SK-N-SH (cell line): Measurements from ENCODE around the gene PWWP2B. TPM values are rescaled to one million over a fixed set of nuclear protein-coding genes. Genes with fewer than 3 reads are reported as not detected.

Experiments
- CTCF ChIA-PET: fragments of 300-600, 350-600 bp; formaldehyde crosslinking; extraction: SDS; loops from one replicate; lab custom pipeline; 2021; lab: Yijun Ruan, JAX
- POLR2A ChIA-PET: fragments of 350-600 bp; sonication (Branson Sonifier 250); formaldehyde crosslinking; extraction: SDS; loops from one replicate; lab custom pipeline; 2020; ENCODE audit warnings: antibody characterized with exemption, inconsistent platforms; lab: Yijun Ruan, JAX
- DNase-seq: peaks from one replicate; pipeline ENCODE4 v3.0.0; 2012
- H2AFZ ChIP-seq: fragments of 200-600 bp; sonication (generic); 2 replicates; pipeline ENCODE4 v1.8.1; 2016; ENCODE audit warnings: antibody characterized with exemption, mild to moderate bottlenecking, low read depth
- H3F3A ChIP-seq: fragments of 200-600 bp; sonication (generic); replicated peaks from 2 replicates; pipeline ENCODE3; 2016; ENCODE audit warnings: antibody characterized with exemption, mild to moderate bottlenecking; ENCODE audit not compliant: insufficient read depth
- H3K27ac ChIP-seq, 2 experiments: fragments of 200-500 bp in 1 of 2; fragments of 200-600 bp in 1 of 2; sonication (Bioruptor generic) in 1 of 2; sonication (generic), shearing (Covaris generic) in 1 of 2; 2 replicates each; pipeline versions ENCODE4 v1.5.1 to v1.6.1; 2014 to 2016; ENCODE audit warnings: low read depth in 2 of 2, inconsistent platforms in 1 of 2, low read length in 1 of 2, mild to moderate bottlenecking in 1 of 2, mixed read lengths in 1 of 2
- H3K27me3 ChIP-seq: fragments of 200-600 bp; sonication (generic), shearing (Covaris generic); 2 replicates; pipeline ENCODE4 v1.6.1; 2016; ENCODE audit warnings: mixed run types; ENCODE audit not compliant: insufficient read depth
- H3K36me3 ChIP-seq, 2 experiments: fragments of 200-500 bp in 1 of 2; fragments of 200-600 bp in 1 of 2; sonication (Bioruptor generic) in 1 of 2; sonication (generic) in 1 of 2; replicated peaks in 1 of 2; 2 replicates each; pipeline versions ENCODE3 to v1.5.1; 2014 to 2016; ENCODE audit warnings: low read length in 1 of 2, mild to moderate bottlenecking in 1 of 2; ENCODE audit not compliant: insufficient read depth in 2 of 2, control insufficient read depth in 1 of 2
- H3K4me1 ChIP-seq, 2 experiments: fragments of 200-500 bp in 1 of 2; fragments of 200-600 bp in 1 of 2; sonication (Bioruptor generic) in 1 of 2; sonication (generic), shearing (Covaris generic) in 1 of 2; 2 replicates each; pipeline versions ENCODE4 v1.5.1 to v1.6.1; 2014 to 2016; ENCODE audit warnings: low read depth in 1 of 2, low read length in 1 of 2, mixed run types in 1 of 2; ENCODE audit not compliant: insufficient read depth in 2 of 2, control insufficient read depth in 1 of 2
- H3K4me2 ChIP-seq: fragments of 200-600 bp; sonication (generic), shearing (Covaris generic); 2 replicates; pipeline ENCODE4 v1.6.1; 2017; ENCODE audit warnings: mixed run types
- H3K4me3 ChIP-seq, 2 experiments: fragments of 200-500 bp in 1 of 2; fragments of 200-600 bp in 1 of 2; sonication (Bioruptor generic) in 1 of 2; sonication (generic), shearing (Covaris generic) in 1 of 2; 2 replicates each; pipeline versions ENCODE4 v1.5.1 to v1.8.1; 2014 to 2016; ENCODE audit warnings: low read depth in 2 of 2, inconsistent platforms in 1 of 2, low read length in 1 of 2, mild to moderate bottlenecking in 1 of 2, mixed read lengths in 1 of 2, moderate library complexity in 1 of 2
- H3K79me2 ChIP-seq: fragments of 200-600 bp; sonication (generic); 2 replicates; pipeline ENCODE4 v1.8.1; 2017; ENCODE audit warnings: mild to moderate bottlenecking; ENCODE audit not compliant: insufficient read depth
- H3K9ac ChIP-seq: fragments of 200-600 bp; sonication (generic); 2 replicates; pipeline ENCODE4 v1.6.1; 2017; ENCODE audit warnings: mixed run types
- H3K9me2 ChIP-seq: fragments of 200-600 bp; sonication (generic); 2 replicates; pipeline ENCODE4 v1.6.1; 2017; ENCODE audit warnings: mixed run types
- H3K9me3 ChIP-seq: fragments of 200-600 bp; sonication (generic); 2 replicates; pipeline ENCODE4 v1.6.1; 2017; ENCODE audit warnings: mixed run types, mild to moderate bottlenecking, moderate library complexity
- H4K20me1 ChIP-seq: fragments of 200-600 bp; sonication (generic); 2 replicates; pipeline ENCODE4 v1.6.1; 2017; ENCODE audit warnings: mild to moderate bottlenecking, mixed run types; ENCODE audit not compliant: insufficient read depth
- EP300 ChIP-seq, 2 experiments: IDR thresholded peaks; 2 replicates each; pipeline versions ENCODE4 v1.4.0 to v1.6.1; 2012; ENCODE audit warnings: borderline replicate concordance in 1 of 2, low read depth in 1 of 2, low read length in 1 of 2
- EZH2phosphoT487 ChIP-seq: fragments of 200-600 bp; sonication (generic); IDR thresholded peaks from 2 replicates; pipeline ENCODE4 v1.6.1; 2017; ENCODE audit warnings: low read depth, mixed run types, mild to moderate bottlenecking, antibody characterized with exemption, moderate library complexity, borderline replicate concordance
- GABPA ChIP-seq: IDR thresholded peaks from 2 replicates; pipeline ENCODE4 v1.4.0; 2012; ENCODE audit warnings: low read depth, mild to moderate bottlenecking
- GATA2 ChIP-seq: sonication (generic); formaldehyde crosslinking; IDR thresholded peaks from 2 replicates; pipeline ENCODE4 v1.5.0; 2020; ENCODE audit warnings: mild to moderate bottlenecking, missing genetic modification reagents
- IRF3 ChIP-seq: fragments of 150-350 bp; IDR thresholded peaks from 2 replicates; pipeline ENCODE4 v1.6.1; 2016; ENCODE audit warnings: mild to moderate bottlenecking, low read depth, low read length
- MAX ChIP-seq: IDR thresholded peaks from 2 replicates; pipeline ENCODE4 v1.4.0; 2012; ENCODE audit warnings: low read depth
- MEF2A ChIP-seq: IDR thresholded peaks from 2 replicates; pipeline ENCODE4 v1.4.0; 2012; ENCODE audit warnings: low read depth, borderline replicate concordance
- NFIC ChIP-seq: IDR thresholded peaks from 2 replicates; pipeline ENCODE4 v1.4.0; 2012; ENCODE audit warnings: borderline replicate concordance
- NRF1 ChIP-seq: IDR thresholded peaks from 2 replicates; pipeline ENCODE4 v1.6.1; 2012; ENCODE audit warnings: low read depth, mild to moderate bottlenecking, low read length
- RAD21 ChIP-seq: IDR thresholded peaks from 2 replicates; pipeline ENCODE4 v1.6.1; 2012; ENCODE audit warnings: mild to moderate bottlenecking, low read length
- RXRA ChIP-seq: IDR thresholded peaks from 2 replicates; pipeline ENCODE4 v1.4.0; 2012; ENCODE audit warnings: low read depth, mild to moderate bottlenecking, borderline replicate concordance
- SIN3A ChIP-seq: IDR thresholded peaks from 2 replicates; pipeline ENCODE4 v1.6.1; 2012; ENCODE audit warnings: low read depth, mild to moderate bottlenecking, low read length, moderate library complexity, borderline replicate concordance
- SMC3 ChIP-seq: IDR thresholded peaks from 2 replicates; pipeline ENCODE4 v1.6.1; 2012; ENCODE audit warnings: low read depth, low read length, improper control_type of control experiment
- TCF12 ChIP-seq: IDR thresholded peaks from 2 replicates; pipeline ENCODE4 v1.4.0; 2012
- TEAD4 ChIP-seq: IDR thresholded peaks from 2 replicates; pipeline ENCODE4 v1.4.0; 2012; ENCODE audit warnings: mild to moderate bottlenecking, borderline replicate concordance; ENCODE audit not compliant: insufficient read depth
- USF1 ChIP-seq: IDR thresholded peaks from 2 replicates; pipeline ENCODE4 v1.4.0; 2012; ENCODE audit warnings: low read depth, borderline replicate concordance
- WGBS: methylation state at CpG from one replicate; pipeline ENCODE4 v1.1.6; 2017; ENCODE audit warnings: low lambda C conversion rate; 5-methylcytosine and 5-hydroxymethylcytosine counted together
- polyA plus RNA-seq, 3 experiments: library from polyadenylated mRNA; depleted of rRNA; stranded (reverse); fragments of >200 nt; gene quantifications; 2 replicates each; pipeline ENCODE4 v1.2.3, GENCODE V29; 2012

The PWWP2B gene
- polyA plus RNA-seq, 1 of the 3 experiments (the other 2 are of a cell fraction) = 2.4 TPM

- no peak overlapping the region for H3K9ac ChIP-seq
- H3K27ac ChIP-seq = no peak overlapping the region
- no peaks in the 10 kb centered on the region for H4K20me1 ChIP-seq
- H3K79me2 ChIP-seq = no peaks in the 10 kb centered on the region
- ChIA-PET POLR2A (no interaction called here), CTCF (interaction anchor here (0.9 to 1.1 kb wide), 4 partner anchors 11 to 264 kb away, joined by 3 to 5 read pairs (median 4); no protein-coding TSS in a partner anchor)
- no peaks in the 10 kb centered on the region for H3K9me3 ChIP-seq
- 85% methylated on average over 4 of the region's 4 CpGs for WGBS
- H3K27me3 ChIP-seq = no peaks in the 10 kb centered on the region
- peaks cover 0 to 11% of the 10 kb centered on the region in 2 experiments; a peak in 2 of 4 replicates for H3K4me1 ChIP-seq
- no peak overlapping the region for H3K4me3 ChIP-seq
- H2AFZ ChIP-seq = no peak overlapping the region
- H3K36me3 ChIP-seq = no peaks in the 10 kb centered on the region
- no peaks in the 10 kb centered on the region for H3F3A ChIP-seq
- no peaks in the 10 kb centered on the region for H3K9me2 ChIP-seq
- TF ChIP-seq MAX (no peak), RXRA (no peak), SIN3A (no peak), GATA2 (no peak), NFIC (no peak), IRF3 (no peak), USF1 (no peak), EP300 (IDR thresholded peaks at IDR 0.05; ENCODE audit: borderline replicate concordance in 1 of 2, low read depth in 1 of 2, low read length in 1 of 2) (no peak), MEF2A (no peak), TEAD4 (no peak), GABPA (no peak), NRF1 (no peak), EZH2phosphoT487 (no peak), TCF12 (no peak), SMC3 (no peak)
- TF ChIP-seq, all 33 proteins: peak for 0
- no peak for DNase-seq
- H3K4me2 ChIP-seq = no peak overlapping the region
Measured at GRCh38 chr10:132391676-132392020, 5.4 kb upstream of the PWWP2B start.

- POLR2A ChIA-PET = no interaction called here
- Histone ChIP-seq H3K4me2 (no peak overlapping the region), H3K9ac (no peak overlapping the region), H2AFZ (no peak overlapping the region), H3K4me1 (peaks cover 0 to 11% of the 10 kb centered on the region in 2 experiments; a peak in 2 of 4 replicates), H4K20me1 (no peaks in the 10 kb centered on the region), H3K27ac (no peak overlapping the region), H3K9me2 (no peaks in the 10 kb centered on the region), H3K79me2 (no peaks in the 10 kb centered on the region), H3K9me3 (no peaks in the 10 kb centered on the region), H3K36me3 (no peaks in the 10 kb centered on the region), H3K4me3 (no peak overlapping the region), H3F3A (no peaks in the 10 kb centered on the region), H3K27me3 (no peaks in the 10 kb centered on the region)
- TF ChIP-seq GATA2 = no peak
- no peak for TF ChIP-seq RAD21
- WGBS = 81% methylated on average over 2 of the region's 2 CpGs
- CTCF ChIA-PET = no interaction called here
- no peak for DNase-seq
Measured at GRCh38 chr10:132392184-132392800, 4.7 kb upstream of the PWWP2B start.
